DND-41 (cell line): Measurements from ENCODE around the gene TMEM232.

ENCODE experiments used
- CTCF ChIP-seq: IDR thresholded peaks from 2 replicates; pipeline ENCODE4 v1.5.1; 2012; ENCODE audit warnings: borderline replicate concordance, low read length, moderate library complexity, mild to moderate bottlenecking; ENCODE audit not compliant: poor library complexity, severe bottlenecking; ENCODE audit errors: extremely low read depth
- EZH2 ChIP-seq: IDR thresholded peaks from 3 replicates; pipeline ENCODE4 v1.6.1; 2012; ENCODE audit warnings: borderline replicate concordance, low read depth, mild to moderate bottlenecking, moderate library complexity, low read length, inconsistent platforms; ENCODE audit not compliant: severe bottlenecking

GRCh38 chr5:110738503-110738811 is 12.0 kb upstream of the TMEM232 start:
- TF ChIP-seq CTCF (peak; percentile 2), EZH2 (no peak)
